K562 (cell line): ENCODE measurements around the gene NDUFS8.
"Not testable (repeated sequence)": the region's sequence is repeated elsewhere in the genome, so short reads cannot be mapped to it uniquely, and the experiment has no call there.

Experiments
- ARID2 ChIP-seq: fragments of 450-650 bp; IDR thresholded peaks from 2 replicates; pipeline ENCODE4 v1.6.1; 2017; ENCODE audit warnings: antibody characterized with exemption, mild to moderate bottlenecking
- BCLAF1 ChIP-seq, 2 experiments: fragments of 450-650 bp in 1 of 2; IDR thresholded peaks; 2 replicates each; pipeline ENCODE4 v1.6.1; 2011 to 2017; ENCODE audit warnings: low read depth in 2 of 2, antibody characterized with exemption in 1 of 2, borderline replicate concordance in 1 of 2, low read length in 1 of 2, mild to moderate bottlenecking in 1 of 2, mixed read lengths in 1 of 2; ENCODE audit not compliant: control insufficient read depth in 1 of 2
- BRF2 ChIP-seq: IDR thresholded peaks from 3 replicates; pipeline ENCODE4 v1.6.1; 2011; ENCODE audit warnings: borderline replicate concordance, mild to moderate bottlenecking; ENCODE audit not compliant: insufficient read length, insufficient read depth
- CTCF ChIP-seq, 3 experiments: IDR thresholded peaks in 2 of 3; conservative IDR thresholded peaks in 1 of 3; 2 replicates each; pipeline ENCODE4 v1.5.1; 2011 to 2012; ENCODE audit warnings: low read length in 3 of 3, mild to moderate bottlenecking in 3 of 3, control low read depth in 2 of 3, improper control_type of control experiment in 1 of 3, inconsistent platforms in 1 of 3, low read depth in 1 of 3, mixed read lengths in 1 of 3, moderate library complexity in 1 of 3; ENCODE audit not compliant: insufficient read depth in 2 of 3
- ELK1 ChIP-seq: sonication (generic); formaldehyde crosslinking; IDR thresholded peaks from 2 replicates; pipeline ENCODE4 v1.8.1; 2022; ENCODE audit warnings: missing genetic modification reagents
- GATAD2A ChIP-seq: fragments of 450-650 bp; IDR thresholded peaks from 2 replicates; pipeline ENCODE4 v1.6.1; 2017
- IRF1 ChIP-seq: sonication (generic); formaldehyde crosslinking; IDR thresholded peaks from 2 replicates; pipeline ENCODE4 v1.8.0; 2022; ENCODE audit warnings: missing genetic modification reagents, mild to moderate bottlenecking, borderline replicate concordance
- JUND ChIP-seq, 2 experiments: IDR thresholded peaks; 2 replicates in 1 of 2; 3 replicates in 1 of 2; pipeline ENCODE4 v1.6.1; 2011; ENCODE audit warnings: borderline replicate concordance in 2 of 2, low read depth in 2 of 2, low read length in 2 of 2, improper control_type of control experiment in 1 of 2, missing biosample characterization in 1 of 2, missing genetic modification characterization in 1 of 2, missing genetic modification reagents in 1 of 2
- MTA3 ChIP-seq: fragments of 450-650 bp; formaldehyde crosslinking; IDR thresholded peaks from 2 replicates; pipeline ENCODE4 v1.6.1; 2017; ENCODE audit warnings: mild to moderate bottlenecking, borderline replicate concordance
- POLR3A ChIP-seq: IDR thresholded peaks from 2 replicates; pipeline ENCODE4 v1.6.1; 2011; ENCODE audit warnings: borderline replicate concordance, mild to moderate bottlenecking, moderate library complexity; ENCODE audit not compliant: insufficient read length, insufficient read depth; ENCODE audit errors: extremely low read depth
- TCF7L2 ChIP-seq: fragments of 150-350 bp; IDR thresholded peaks from 2 replicates; pipeline ENCODE4 v1.6.1; 2016; ENCODE audit warnings: low read depth, mild to moderate bottlenecking, low read length, moderate library complexity
- TRIM25 ChIP-seq: fragments of 450-650 bp; IDR thresholded peaks from 2 replicates; pipeline ENCODE4 v1.7.0; 2016; ENCODE audit warnings: borderline replicate concordance
- USF2 ChIP-seq: sonication (generic); formaldehyde crosslinking; IDR thresholded peaks from 2 replicates; pipeline ENCODE4 v1.5.0; 2020; ENCODE audit warnings: missing genetic modification reagents
- ZNF384 ChIP-seq: IDR thresholded peaks from 2 replicates; pipeline ENCODE4 v1.6.1; 2012; ENCODE audit warnings: low read depth, low read length, improper control_type of control experiment

- TF ChIP-seq BRF2; JUND (IDR thresholded peaks at IDR 0.05; ENCODE audit: borderline replicate concordance, low read depth, low read length); JUND (tag; IDR thresholded peaks at IDR 0.05; ENCODE audit: borderline replicate concordance, low read depth, low read length); USF2 (CRISPR knock-in tag); ARID2; POLR3A; MTA3; CTCF (IDR thresholded peaks at IDR 0.05 in 2 of 3, conservative IDR thresholded peaks at IDR 0.05 in 1 of 3; ENCODE audit: insufficient read depth in 2 of 3, low read depth in 1 of 3, low read length in 3 of 3); ELK1; BCLAF1 (IDR thresholded peaks at IDR 0.05; ENCODE audit: borderline replicate concordance in 1 of 2, control insufficient read depth in 1 of 2, low read depth in 2 of 2, low read length in 1 of 2); TRIM25; TCF7L2; ZNF384; IRF1 (CRISPR knock-in tag); GATAD2A: not testable (repeated sequence)
These were observed 45.2 kb upstream of the NDUFS8 start for GRCh38 chr11:67985302-67985701.
